ENCODE results near the gene VNN1.

DNA sequence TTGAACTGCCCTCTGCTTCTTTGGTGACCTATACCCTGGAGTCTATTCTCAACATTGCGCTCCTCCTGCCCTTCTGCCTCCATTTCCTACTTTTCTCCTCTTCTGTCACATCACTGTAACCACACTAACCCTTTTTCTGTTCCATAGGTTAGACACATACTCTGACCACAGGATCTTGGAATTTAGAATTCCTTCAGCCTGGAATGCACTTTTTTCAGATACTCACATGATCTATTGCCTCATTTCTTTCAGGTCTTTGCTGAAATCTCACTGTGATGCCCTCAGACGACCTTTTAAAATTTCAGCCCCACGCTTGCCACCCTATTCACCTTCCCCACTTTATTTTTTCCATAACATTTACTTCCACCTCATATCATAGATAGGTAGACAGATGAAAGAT, 5.1 kb downstream of the VNN1 start:
- TF ChIP-seq POLR2AphosphoS5 (IDR thresholded peaks at IDR 0.05) = no peak
- TF ChIP-seq, protein P1, sequence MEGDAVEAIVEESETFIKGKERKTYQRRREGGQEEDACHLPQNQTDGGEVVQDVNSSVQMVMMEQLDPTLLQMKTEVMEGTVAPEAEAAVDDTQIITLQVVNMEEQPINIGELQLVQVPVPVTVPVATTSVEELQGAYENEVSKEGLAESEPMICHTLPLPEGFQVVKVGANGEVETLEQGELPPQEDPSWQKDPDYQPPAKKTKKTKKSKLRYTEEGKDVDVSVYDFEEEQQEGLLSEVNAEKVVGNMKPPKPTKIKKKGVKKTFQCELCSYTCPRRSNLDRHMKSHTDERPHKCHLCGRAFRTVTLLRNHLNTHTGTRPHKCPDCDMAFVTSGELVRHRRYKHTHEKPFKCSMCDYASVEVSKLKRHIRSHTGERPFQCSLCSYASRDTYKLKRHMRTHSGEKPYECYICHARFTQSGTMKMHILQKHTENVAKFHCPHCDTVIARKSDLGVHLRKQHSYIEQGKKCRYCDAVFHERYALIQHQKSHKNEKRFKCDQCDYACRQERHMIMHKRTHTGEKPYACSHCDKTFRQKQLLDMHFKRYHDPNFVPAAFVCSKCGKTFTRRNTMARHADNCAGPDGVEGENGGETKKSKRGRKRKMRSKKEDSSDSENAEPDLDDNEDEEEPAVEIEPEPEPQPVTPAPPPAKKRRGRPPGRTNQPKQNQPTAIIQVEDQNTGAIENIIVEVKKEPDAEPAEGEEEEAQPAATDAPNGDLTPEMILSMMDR (IDR thresholded peaks at IDR 0.05; ENCODE audit: poor library complexity, severe bottlenecking) = no peak
- TF ChIP-seq EP300 (conservative IDR thresholded peaks at IDR 0.05; ENCODE audit: poor library complexity, severe bottlenecking) = no peak
